Peyer's patch (tissue), 4 donors: ENCODE data around the gene TEAD3.

Experiments used
- CTCF ChIP-seq, 6 experiments: fragments of 450-650 bp in 4 of 6; fragments of 200-600 bp in 2 of 6; sonication (generic) in 1 of 6; IDR thresholded peaks; one replicate each; pipeline ENCODE4 v1.5.1; 2017 to 2019; ENCODE audit warnings: antibody characterized with exemption in 6 of 6, mild to moderate bottlenecking in 3 of 6, moderate library complexity in 1 of 6
- POLR2A ChIP-seq, 2 donors: fragments of 450-650 bp; IDR thresholded peaks; one replicate each; pipeline ENCODE4 v1.5.1; 2017; ENCODE audit warnings: antibody characterized with exemption in 2 of 2, mild to moderate bottlenecking in 2 of 2, moderate library complexity in 2 of 2

GRCh38 chr6:35532126-35532525, 35.2 kb upstream of the TEAD3 start:
- TF ChIP-seq POLR2A (IDR thresholded peaks at IDR 0.05) (no peak), CTCF (IDR thresholded peaks at IDR 0.05) (no peak)
